A549 (cell line): ENCODE results near the gene DCXR. TPM values are rescaled to one million over a fixed set of nuclear protein-coding genes. Genes with fewer than 3 reads are reported as not detected.

Source experiments
- ATAC-seq, 2 experiments: fragments of 200-7000 bp in 1 of 2; fragments of >200 bp in 1 of 2; cut with Nextera tagmentation in 1 of 2; cut with Tn5 transposase in 1 of 2; 3 replicates each; pipeline versions ENCODE4 v1.8.0 to v1.9.1; 2018 to 2020; ENCODE audit warnings: mild to moderate bottlenecking in 1 of 2, moderate library complexity in 1 of 2
- CTCF ChIA-PET: fragments of 300-600 bp; sonication (Branson Sonifier 250); formaldehyde crosslinking; extraction: SDS; loops from one replicate; lab custom pipeline; 2021; ENCODE audit warnings: antibody characterized with exemption, inconsistent platforms; lab: Yijun Ruan, JAX
- POLR2A ChIA-PET: fragments of 350-600 bp; formaldehyde crosslinking; extraction: SDS; loops from one replicate; lab custom pipeline; 2021; ENCODE audit warnings: antibody characterized with exemption, inconsistent platforms; lab: Yijun Ruan, JAX
- DNase-seq, 2 experiments: peaks; one replicate each; pipeline versions ENCODE4 v3.0.0 to v3.0.0-alpha.2; 2011 to 2016; ENCODE audit warnings: low read depth in 1 of 2, low spot score in 1 of 2
- FAIRE-seq: peaks from 2 replicates; lab custom pipeline; 2011; peaks lifted over from hg19 to GRCh38; lab: Jason Lieb, UNC
- H3K27ac ChIP-seq, 2 experiments: fragments of >200 bp; sonication (Bioruptor Twin); formaldehyde crosslinking; 3 replicates each; pipeline ENCODE4 v1.5.1; 2016 to 2017
- H3K4me1 ChIP-seq: fragments of >200 bp; sonication (Bioruptor Twin); formaldehyde crosslinking; 3 replicates; pipeline ENCODE4 v1.6.1; 2016
- H3K4me2 ChIP-seq: fragments of >200 bp; sonication (Bioruptor Twin); formaldehyde crosslinking; 3 replicates; pipeline ENCODE4 v1.6.1; 2016
- H3K4me3 ChIP-seq: fragments of >200 bp; sonication (Bioruptor Twin); formaldehyde crosslinking; 3 replicates; pipeline ENCODE4 v1.5.1; 2016
- H3K9me3 ChIP-seq: fragments of >200 bp; sonication (Bioruptor Twin); formaldehyde crosslinking; 3 replicates; pipeline ENCODE4 v1.6.1; 2016
- ATOH8 ChIP-seq: fragments of 250-450 bp; sonication (Bioruptor Pico); IDR thresholded peaks from 2 replicates; pipeline ENCODE4 v1.5.0; 2020; ENCODE audit warnings: low read depth, mild to moderate bottlenecking, moderate library complexity
- BCL3 ChIP-seq: fragments of >200 bp; sonication (Bioruptor Twin); formaldehyde crosslinking; IDR thresholded peaks from 3 replicates; pipeline ENCODE4 v1.6.1; 2016
- BHLHE40 ChIP-seq: IDR thresholded peaks from 2 replicates; pipeline ENCODE4 v1.6.1; 2012; ENCODE audit warnings: low read depth, low read length, inconsistent platforms
- CHD4 ChIP-seq: fragments of 200-600 bp; sonication (generic); IDR thresholded peaks from 2 replicates; pipeline ENCODE4 v1.6.1; 2016; ENCODE audit warnings: antibody characterized with exemption, mild to moderate bottlenecking, borderline replicate concordance
- CTCF ChIP-seq: fragments of >200 bp; sonication (Bioruptor Twin); formaldehyde crosslinking; IDR thresholded peaks from 3 replicates; pipeline ENCODE4 v1.5.1; 2016
- E2F6 ChIP-seq: IDR thresholded peaks from 2 replicates; pipeline ENCODE4 v1.6.1; 2012; ENCODE audit warnings: low read depth, borderline replicate concordance
- EP300 ChIP-seq, 2 experiments: fragments of >200 bp; sonication (Bioruptor Twin); formaldehyde crosslinking; IDR thresholded peaks; 2 replicates in 1 of 2; 3 replicates in 1 of 2; pipeline ENCODE4 v1.6.1; 2016 to 2017
- ESRRA ChIP-seq: fragments of 150-350 bp; IDR thresholded peaks from 2 replicates; pipeline ENCODE4 v1.6.1; 2014; ENCODE audit warnings: mild to moderate bottlenecking, low read length, borderline replicate concordance
- FOXS1 ChIP-seq: fragments of 250-450 bp; sonication (Bioruptor Pico); IDR thresholded peaks from 2 replicates; pipeline ENCODE4 v1.5.0; 2020; ENCODE audit warnings: mild to moderate bottlenecking, moderate library complexity
- GATA3 ChIP-seq: IDR thresholded peaks from 2 replicates; pipeline ENCODE4 v1.6.1; 2012; ENCODE audit warnings: borderline replicate concordance
- HDAC2 ChIP-seq: fragments of 200-600 bp; sonication (generic); IDR thresholded peaks from 2 replicates; pipeline ENCODE4 v1.6.1; 2016
- HOXA7 ChIP-seq: fragments of 250-450 bp; sonication (Bioruptor Pico); IDR thresholded peaks from 2 replicates; pipeline ENCODE4 v1.5.0; 2020; ENCODE audit warnings: mild to moderate bottlenecking, moderate library complexity
- HOXB13 ChIP-seq: fragments of 250-450 bp; sonication (Bioruptor Pico); IDR thresholded peaks from 2 replicates; pipeline ENCODE4 v1.5.0; 2020; ENCODE audit warnings: low read depth, mild to moderate bottlenecking, moderate library complexity
- HOXB5 ChIP-seq: fragments of 250-450 bp; sonication (Bioruptor Pico); IDR thresholded peaks from 2 replicates; pipeline ENCODE4 v1.5.0; 2020; ENCODE audit warnings: mild to moderate bottlenecking, moderate library complexity
- JUN ChIP-seq, 2 experiments: fragments of >200 bp; sonication (Bioruptor Twin); formaldehyde crosslinking; IDR thresholded peaks; 2 replicates in 1 of 2; 3 replicates in 1 of 2; pipeline ENCODE4 v1.6.1; 2016 to 2017
- MAX ChIP-seq: IDR thresholded peaks from 2 replicates; pipeline ENCODE4 v1.6.1; 2012
- MAZ ChIP-seq: fragments of 150-350 bp; IDR thresholded peaks from 2 replicates; pipeline ENCODE4 v1.6.1; 2014; ENCODE audit warnings: antibody characterized with exemption, low read depth, low read length, borderline replicate concordance
- MYC ChIP-seq: IDR thresholded peaks from 2 replicates; pipeline ENCODE4 v1.6.1; 2012; ENCODE audit warnings: mild to moderate bottlenecking, inconsistent platforms, low read length, improper control_type of control experiment, borderline replicate concordance
- PBX3 ChIP-seq: IDR thresholded peaks from 2 replicates; pipeline ENCODE4 v1.6.1; 2012
- PHF8 ChIP-seq: fragments of 200-600 bp; sonication (generic); IDR thresholded peaks from 2 replicates; pipeline ENCODE4 v1.6.1; 2016; ENCODE audit warnings: low read depth, mild to moderate bottlenecking, antibody characterized with exemption, moderate library complexity, borderline replicate concordance
- POLR2A ChIP-seq: IDR thresholded peaks from 2 replicates; pipeline ENCODE4 v1.6.1; 2012; ENCODE audit warnings: mild to moderate bottlenecking, low read length
- POLR2AphosphoS2 ChIP-seq: conservative IDR thresholded peaks from 2 replicates; pipeline ENCODE4 v1.6.1; 2012; ENCODE audit warnings: low read length, improper control_type of control experiment, inconsistent platforms
- RAD21 ChIP-seq, 2 experiments: fragments of >200 bp in 1 of 2; sonication (Bioruptor Twin) in 1 of 2; formaldehyde crosslinking in 1 of 2; IDR thresholded peaks in 1 of 2; conservative IDR thresholded peaks in 1 of 2; 2 replicates in 1 of 2; 3 replicates in 1 of 2; pipeline ENCODE4 v1.6.1; 2012 to 2018; ENCODE audit warnings: inconsistent platforms in 1 of 2
- RARB ChIP-seq: fragments of 250-450 bp; sonication (Bioruptor Pico); IDR thresholded peaks from 2 replicates; pipeline ENCODE4 v1.8.0; 2021; ENCODE audit warnings: mild to moderate bottlenecking, moderate library complexity
- RNF2 ChIP-seq: fragments of 200-600 bp; sonication (generic); IDR thresholded peaks from 2 replicates; pipeline ENCODE4 v1.6.1; 2016; ENCODE audit warnings: low read depth, mild to moderate bottlenecking, antibody characterized with exemption, moderate library complexity, borderline replicate concordance
- SMC3 ChIP-seq: fragments of >200 bp; sonication (Bioruptor Twin); formaldehyde crosslinking; IDR thresholded peaks from 3 replicates; pipeline ENCODE4 v1.6.1; 2018; ENCODE audit warnings: inconsistent platforms
- TFCP2L1 ChIP-seq: fragments of 250-450 bp; sonication (Bioruptor Pico); IDR thresholded peaks from 2 replicates; pipeline ENCODE4 v1.5.0; 2021; ENCODE audit warnings: mild to moderate bottlenecking
- TP53 ChIP-seq: fragments of 250-450 bp; sonication (Bioruptor Pico); IDR thresholded peaks from 2 replicates; pipeline ENCODE4 v1.5.0; 2021; ENCODE audit warnings: mild to moderate bottlenecking, moderate library complexity
- ZFP36 ChIP-seq: fragments of 450-650 bp; IDR thresholded peaks from 2 replicates; pipeline ENCODE4 v1.6.1; 2014; ENCODE audit warnings: borderline replicate concordance; ENCODE audit not compliant: partially characterized antibody
- ZNF302 ChIP-seq: fragments of 250-450 bp; sonication (Bioruptor Pico); IDR thresholded peaks from 2 replicates; pipeline ENCODE4 v1.9.0; 2021; ENCODE audit warnings: inconsistent platforms, mild to moderate bottlenecking, moderate library complexity
- ZSCAN20 ChIP-seq: fragments of 250-450 bp; sonication (Bioruptor Pico); IDR thresholded peaks from 2 replicates; pipeline ENCODE4 v1.8.0; 2022; ENCODE audit warnings: mild to moderate bottlenecking, moderate library complexity
- WGBS: methylation state at CpG from one replicate; pipeline ENCODE4 v1.1.6; 2017; ENCODE audit errors: missing lambda C conversion rate; 5-methylcytosine and 5-hydroxymethylcytosine counted together
- polyA minus RNA-seq: library from RNA; depleted of rRNA, polyadenylated mRNA; stranded (reverse); fragments of >200 nt; gene quantifications from 2 replicates; pipeline ENCODE4 v1.2.3, GENCODE V29; 2011; rRNA and poly(A)+ RNA removed
- polyA plus RNA-seq, 4 experiments: library from polyadenylated mRNA; depleted of rRNA in 3 of 4; stranded (reverse); fragments of >200 nt; fragmentation: RNase III in 1 of 4; extraction: RNeasy Plus Mini Kit Qiagen cat#74134 plus additional on column Dnase treatment in 1 of 4; gene quantifications; 2 replicates in 3 of 4; 3 replicates in 1 of 4; pipeline ENCODE4 v1.2.3, GENCODE V29; 2011 to 2017

DCXR gene
- polyA plus RNA-seq (2011; rRNA removed) = 39.3 and 48.3 TPM in 2 replicates
- polyA plus RNA-seq (2012; cell fraction: cytosol; rRNA removed) = 188 and 204 TPM in 2 replicates
- 208 and 243 TPM in 2 replicates for polyA plus RNA-seq (2012; cell fraction: nucleus; rRNA removed)
- 62.0 to 70.7 TPM (median 69.6 TPM) in 3 replicates for polyA plus RNA-seq (2017; fragmentation: RNase III; extraction: RNeasy Plus Mini Kit Qiagen cat#74134 plus additional on column Dnase treatment)
- 46.9 and 54.2 TPM in 2 replicates for polyA minus RNA-seq

- DNase-seq (peak; percentile 99), FAIRE-seq (peak; percentile 80), ATAC-seq (peak; percentile 89 to 96)
- Histone ChIP-seq H3K9me3 (no peaks in the 10 kb centered on the region), H3K4me2 (peak within 1 kb of the TSS; percentile 83), H3K27ac (peak within 1 kb of the TSS; percentile 72 to 89), H3K4me1 (peaks cover 9% of the 10 kb centered on the region; the same call in 2 of the 3 replicates), H3K4me3 (peak within 1 kb of the TSS; percentile 52)
- under 1% methylated on average over 23 of the region's 92 CpGs for WGBS
- ChIA-PET CTCF (interaction anchor here (0.6 to 4.4 kb wide), 39 partner anchors 9 to 199 kb away, joined by 3 to 59 read pairs (median 4); partner anchors contain the start of genes CENPX, DUS1L, GPS1 and LRRC45), POLR2A (interaction anchor here (0.6 to 1.4 kb wide), 14 partner anchors 9 to 169 kb away, joined by 3 to 38 read pairs (median 4); partner anchors contain the start of genes CENPX, FASN, GPS1 and LRRC45)
- TF ChIP-seq POLR2A = peak; percentile 84
- peak in 1 of 2 experiments; percentile 18; a peak in 1 of 5 replicates for TF ChIP-seq EP300 (IDR thresholded peaks at IDR 0.05)
- peak; percentile 89 for TF ChIP-seq CTCF
- peak; percentile 66; the same call in 1 of the 2 replicates for TF ChIP-seq E2F6
- TF ChIP-seq RAD21 (conservative IDR thresholded peaks at IDR 0.05 in 1 of 2, IDR thresholded peaks at IDR 0.05 in 1 of 2) = peak in 1 of 2 experiments; percentile 47; a peak in 2 of 5 replicates
- TF ChIP-seq BCL3 = peak; percentile 84; the same call in 2 of the 3 replicates
- peak; percentile 56 to 89; a peak in 4 of 5 replicates for TF ChIP-seq JUN (IDR thresholded peaks at IDR 0.05)
- 0 out of 2 replicates have a peak, but pooled peaks have one; percentile 42 for TF ChIP-seq PBX3
- no peak for TF ChIP-seq HOXB5 (CRISPR knock-in tag)
- TF ChIP-seq RARB = no peak
- TF ChIP-seq ZSCAN20 (CRISPR knock-in tag) = no peak
- no peak for TF ChIP-seq HOXB13
- peak; percentile 38; the same call in 1 of the 2 replicates for TF ChIP-seq GATA3
- no peak for TF ChIP-seq MAZ
- peak; percentile 89 for TF ChIP-seq MAX
- TF ChIP-seq TP53 (CRISPR knock-in tag) = no peak
- TF ChIP-seq ATOH8 (CRISPR knock-in tag) = no peak
- peak; percentile 52 for TF ChIP-seq BHLHE40
- no peak for TF ChIP-seq ZFP36
- TF ChIP-seq RNF2 = no peak
- no peak for TF ChIP-seq TFCP2L1 (CRISPR knock-in tag)
- 0 out of 2 replicates have a peak, but pooled peaks have one; percentile 38 for TF ChIP-seq PHF8
- peak; percentile 73; the same call in 1 of the 2 replicates for TF ChIP-seq MYC
- no peak for TF ChIP-seq POLR2AphosphoS2
- TF ChIP-seq FOXS1 (CRISPR knock-in tag) = no peak; the same call in 1 of the 2 replicates
- TF ChIP-seq SMC3 = peak; percentile 72
- TF ChIP-seq HDAC2 = no peak
- no peak for TF ChIP-seq ESRRA
- TF ChIP-seq ZNF302 = no peak
- TF ChIP-seq CHD4 = no peak
- TF ChIP-seq HOXA7 (CRISPR knock-in tag) = no peak
These were observed at the start of gene DCXR for GRCh38 chr17:82037092-82037888. DCXR (minus strand) TSS chr17:82037697; CDS start chr17:82037682, 15 bp downstream.
